HG03135 (cell line): Measurements from ENCODE around the gene ST6GALNAC4.

ENCODE experiments used
- ATAC-seq: cut with Tn5 transposase; IDR thresholded peaks from one replicate; pipeline ENCODE4 v1.9.1; 2021; ENCODE audit warnings: mild to moderate bottlenecking, moderate library complexity; ENCODE audit not compliant: unreplicated experiment

ST6GALNAC4 gene

GRCh38 chr9:127931092-127931881 lies 14.4 kb upstream of the ST6GALNAC4 start:
- ATAC-seq = peak; percentile 30

- peak; percentile 77 for ATAC-seq
These were observed 13.6 kb upstream of the ST6GALNAC4 start, which contains the start of gene PIP5KL1 for GRCh38 chr9:127930231-127931091. TSS of gene PIP5KL1 (minus strand) at chr9:127930777. CDS start at chr9:127930752, 25 bp downstream.

GRCh38 chr9:127929625-127929979 lies 12.8 kb upstream of the ST6GALNAC4 start:
- ATAC-seq = no peak

- ATAC-seq = no peak
These were observed 12.1 kb upstream of the ST6GALNAC4 start for GRCh38 chr9:127928676-127929624.

GRCh38 chr9:127927988-127928675 lies 11.3 kb upstream of the ST6GALNAC4 start:
- ATAC-seq = no peak

GRCh38 chr9:127927201-127927987 lies 10.6 kb upstream of the ST6GALNAC4 start:
- ATAC-seq = no peak

- no peak for ATAC-seq
These were observed 10.0 kb upstream of the ST6GALNAC4 start for GRCh38 chr9:127926906-127927200.

- ATAC-seq = no peak
These were observed 9.4 kb upstream of the ST6GALNAC4 start for GRCh38 chr9:127925959-127926905.

- no peak for ATAC-seq
These were observed 8.0 kb upstream of the ST6GALNAC4 start for GRCh38 chr9:127924736-127925444.

GRCh38 chr9:127923771-127924170 lies 6.9 kb upstream of the ST6GALNAC4 start:
- ATAC-seq = no peak

GRCh38 chr9:127923046-127923445 lies 6.2 kb upstream of the ST6GALNAC4 start:
- no peak for ATAC-seq

- ATAC-seq = no peak
These were observed 4.8 kb upstream of the ST6GALNAC4 start for GRCh38 chr9:127921557-127922120.

GRCh38 chr9:127920794-127921193 lies 4.0 kb upstream of the ST6GALNAC4 start:
- ATAC-seq = no peak

- ATAC-seq = no peak
These were observed 2.5 kb upstream of the ST6GALNAC4 start for GRCh38 chr9:127919253-127919815.

- ATAC-seq = no peak
These were observed 1.6 kb upstream of the ST6GALNAC4 start for GRCh38 chr9:127918183-127919107.

- ATAC-seq = no peak
These were observed 762 bp upstream of the ST6GALNAC4 start for GRCh38 chr9:127917603-127918002.
